ENCODE data around the gene PHLDA3. TPM values are rescaled to one million over a fixed set of nuclear protein-coding genes. Genes with fewer than 3 reads are reported as not detected.
A peak's percentile ranks its signal among the peaks of the same experiment; 100 is the strongest.

PHLDA3 gene
- total and polyA plus RNA-seq, 2 of the 4 experiments (the other 2 are of a cell fraction), result 41.6 to 102 TPM

- POLR2A ChIA-PET (ENCODE audit: unreplicated experiment), result interaction anchor here (0.6 kb wide), 1 partner anchor 16 kb away, joined by 4 read pairs; no protein-coding TSS in a partner anchor
- Histone ChIP-seq H3K23ac (ENCODE audit: low read depth, low read length) (peak overlapping the region; percentile 78), H3K9me3 (ENCODE audit: control insufficient read depth, insufficient read depth, low read length) (no peaks in the 10 kb centered on the region), H3K18ac (ENCODE audit: low read depth, low read length) (peak overlapping the region; percentile 88), H3K79me1 (ENCODE audit: low read depth in 1 of 2, low read length in 2 of 2) (peaks cover 5 to 33% of the 10 kb centered on the region in 2 experiments; a peak in 2 of 4 replicates), H3K4me2 (ENCODE audit: low read depth, low read length) (peak overlapping the region; percentile 60), H3K27me3 (ENCODE audit: control insufficient read depth, insufficient read depth, low read length) (no peaks in the 10 kb centered on the region), H3K4ac (ENCODE audit: low read depth, low read length) (peak overlapping the region; percentile 90), H3K9ac (ENCODE audit: low read depth, low read length) (peak overlapping the region; percentile 73), H2BK120ac (ENCODE audit: low read depth, low read length) (peak overlapping the region; percentile 91), H3K27ac (ENCODE audit: insufficient read depth, low read length) (peak overlapping the region; percentile 92), H4K5ac (ENCODE audit: low read depth, low read length) (peak overlapping the region; percentile 76), H3K56ac (ENCODE audit: extremely low read depth, insufficient read depth, low read length) (peak overlapping the region; percentile 93), H2BK20ac (ENCODE audit: low read depth, low read length) (peak overlapping the region; percentile 79), H2BK15ac (ENCODE audit: low read depth, low read length) (peak overlapping the region; percentile 86; the same call in 2 of the 3 replicates), H4K91ac (ENCODE audit: insufficient read depth, low read depth, low read length) (peak overlapping the region; percentile 88), H4K8ac (ENCODE audit: low read depth in 2 of 2, low read length in 2 of 2) (peak overlapping the region; percentile 16 to 83), H3K14ac (replicated peaks; ENCODE audit: low read depth, low read length) (peak overlapping the region; percentile 83), H4K20me1 (ENCODE audit: insufficient read depth, low read length) (peaks cover 8% of the 10 kb centered on the region; the same call in 1 of the 2 replicates), H2BK5ac (ENCODE audit: low read depth, low read length, poor library complexity, severe bottlenecking) (peak overlapping the region; percentile 92), H3K36me3 (ENCODE audit: control insufficient read depth, insufficient read depth, low read length) (no peaks in the 10 kb centered on the region), H3K9me1 (ENCODE audit: insufficient read depth, low read length) (peaks cover 21% of the 10 kb centered on the region), H2AFZ (replicated peaks; ENCODE audit: low read length, poor library complexity) (peak overlapping the region; percentile 84), H3K4me3 (ENCODE audit: insufficient read depth, low read depth, low read length) (no peak overlapping the region), H2AK9ac (replicated peaks; ENCODE audit: low read depth, low read length, poor library complexity) (peak overlapping the region; percentile 82), H3K4me1 (ENCODE audit: control insufficient read depth, insufficient read depth, low read length) (peaks cover 32% of the 10 kb centered on the region), H2AK5ac (ENCODE audit: low read depth, low read length) (peak overlapping the region; percentile 90)
- dilution Hi-C loops (cut with HindIII; ENCODE audit: low sequenced_read_pairs, unreplicated experiment) (no loop called here), in situ Hi-C loops (cut with MboI; ENCODE audit: low sequenced_read_pairs) (no loop called here), intact Hi-C loops (cut with micrococcal nuclease) (no loop called here)
- ATAC-seq (ENCODE audit: low read depth) (peak; percentile 62), DNase-seq (peak; percentile 98)
- CTCF ChIA-PET, result interaction anchor here (0.8 to 1.2 kb wide), 3 partner anchors 8 to 56 kb away, joined by 3 to 5 read pairs (median 4); no protein-coding TSS in a partner anchor
- no TSS peak for BruUV-seq (replicated peaks)
- WGBS, 2 experiments (ENCODE audit: extremely low coverage in 2 of 2, insufficient read length in 1 of 2), result 0% methylated on average over 1 of the region's 11 CpGs; no CpG with 5 or more reads in 1 of the 2 experiments
- TF ChIP-seq RCOR1 (IDR thresholded peaks at IDR 0.05; ENCODE audit: insufficient replicate concordance, low read length) (peak; percentile 87), USF2 (IDR thresholded peaks at IDR 0.05; ENCODE audit: low read depth, low read length) (0 out of 2 replicates have a peak, but pooled peaks have one; percentile 29), CHD1 (IDR thresholded peaks at IDR 0.05; ENCODE audit: low read depth, low read length) (peak; percentile 96), ELK1 (IDR thresholded peaks at IDR 0.05; ENCODE audit: borderline replicate concordance, low read depth, low read length) (no peak), SMC3 (IDR thresholded peaks at IDR 0.05; ENCODE audit: low read depth, low read length) (peak; percentile 21; the same call in 1 of the 2 replicates), MAZ (IDR thresholded peaks at IDR 0.05; ENCODE audit: borderline replicate concordance, low read depth, low read length) (peak; percentile 76), RFX5 (IDR thresholded peaks at IDR 0.05; ENCODE audit: low read depth, low read length) (no peak; the same call in 1 of the 2 replicates), FOS (IDR thresholded peaks at IDR 0.05; ENCODE audit: low read depth, low read length) (peak; percentile 94), CTCF (conservative IDR thresholded peaks at IDR 0.05; ENCODE audit: low read depth, low read length) (no peak), BHLHE40 (IDR thresholded peaks at IDR 0.05; ENCODE audit: low read depth, low read length) (peak; percentile 78), RAD21 (IDR thresholded peaks at IDR 0.05; ENCODE audit: low read length) (peak; percentile 32), MAFK (IDR thresholded peaks at IDR 0.05; ENCODE audit: low read depth, low read length) (peak; percentile 36; the same call in 1 of the 2 replicates)
Observed at GRCh38 chr1:201456499-201457309, 12.3 kb downstream of the PHLDA3 start.
